ENCODE measurements around the gene SORBS1.

The SORBS1 gene

DNA sequence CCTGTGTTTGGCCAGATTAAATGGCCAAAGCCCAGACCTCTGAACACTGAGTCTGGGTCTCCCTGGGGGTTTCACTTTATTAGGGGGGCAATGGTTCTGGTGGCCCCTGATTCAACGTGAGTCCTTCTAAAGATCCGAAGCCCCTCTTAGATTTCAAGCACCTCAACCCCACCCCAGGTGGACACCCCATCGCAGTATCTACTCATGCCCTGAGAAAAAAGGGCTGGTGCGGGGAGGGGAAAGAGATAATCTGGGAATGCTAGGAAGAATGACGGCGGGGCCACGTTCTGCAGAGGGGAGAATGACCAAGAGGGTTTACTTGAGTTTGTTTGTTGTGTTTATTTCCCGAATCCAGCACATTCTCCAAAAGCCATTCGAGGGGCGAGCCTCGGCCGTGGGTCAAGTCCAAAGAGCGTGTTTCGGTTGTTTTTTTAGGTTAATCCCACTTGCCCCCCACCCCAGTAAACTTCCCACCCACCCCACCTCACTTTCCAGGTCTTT lies 271.2 kb downstream of the SORBS1 start:
- no peak for DNase-seq (ENCODE audit: low spot score)

DNA sequence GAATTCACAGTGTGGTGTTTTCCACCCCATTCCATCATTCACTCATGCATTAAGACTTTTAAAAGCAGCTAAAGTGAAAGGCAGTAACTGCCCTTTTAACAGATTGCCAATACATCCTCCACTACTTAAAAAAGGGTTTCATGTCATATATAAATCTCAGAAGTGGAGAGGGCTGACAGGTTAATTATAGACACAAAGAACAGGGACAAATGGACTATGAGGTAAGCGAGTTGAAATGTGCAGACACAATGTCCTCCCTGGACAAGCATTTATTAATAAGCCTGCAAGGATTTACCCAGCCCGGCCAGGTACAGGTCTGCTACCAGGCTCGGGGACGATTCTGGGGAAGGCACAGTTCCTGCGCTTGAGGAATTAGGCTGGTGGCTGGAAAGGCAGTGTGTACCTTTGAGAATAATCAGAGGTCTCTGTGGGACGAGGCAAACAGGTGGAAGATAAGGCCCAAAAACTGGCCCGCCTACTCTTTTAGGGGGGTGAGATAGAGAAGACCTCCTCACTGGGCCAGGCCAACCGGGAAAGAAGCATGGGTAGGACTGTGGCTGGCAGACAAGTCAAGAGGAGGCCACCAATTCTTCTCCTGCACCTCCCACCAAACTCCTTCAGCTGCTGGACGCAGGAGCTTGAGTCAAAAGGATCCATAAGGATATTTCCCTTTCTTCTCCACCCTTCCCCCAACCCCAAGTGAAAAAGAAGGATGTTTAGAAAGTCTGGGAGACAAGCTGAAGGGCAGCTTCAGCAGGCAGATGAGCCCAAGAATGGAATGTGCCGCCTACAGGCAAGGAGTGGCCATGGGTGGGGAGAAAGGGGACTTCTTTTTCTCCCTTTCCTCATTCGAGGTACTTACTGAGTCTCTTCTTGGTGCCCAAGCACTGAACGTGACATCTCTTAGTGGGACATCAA lies 271.9 kb downstream of the SORBS1 start:
- no peak for DNase-seq (ENCODE audit: low spot score)

DNA sequence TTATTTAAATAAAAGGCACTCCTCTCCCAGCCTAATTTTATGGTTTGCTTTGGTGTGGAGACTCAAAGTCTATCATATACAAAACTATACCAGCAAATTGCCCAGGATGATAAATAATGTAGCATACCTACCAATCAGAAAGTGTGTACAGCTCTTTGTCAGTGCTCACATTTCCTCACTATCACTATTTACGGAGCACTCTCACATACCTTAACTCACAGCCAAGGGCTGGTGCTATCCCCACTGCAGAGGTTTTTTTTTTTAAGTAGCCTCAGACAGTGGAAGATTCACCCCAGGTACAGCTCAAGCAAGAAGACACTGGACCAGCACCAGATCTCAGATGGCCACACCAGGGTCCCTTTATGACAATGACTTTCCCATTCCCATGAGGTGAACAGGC lies 272.9 kb downstream of the SORBS1 start:
- no peak for DNase-seq (ENCODE audit: low spot score)

- DNase-seq (ENCODE audit: low spot score), result no peak
Measured at GRCh38 chr10:95287281-95287680, 273.9 kb downstream of the SORBS1 start.

GRCh38 chr10:95286707-95287106 lies 274.5 kb downstream of the SORBS1 start:
- DNase-seq (ENCODE audit: low spot score), result no peak

DNA sequence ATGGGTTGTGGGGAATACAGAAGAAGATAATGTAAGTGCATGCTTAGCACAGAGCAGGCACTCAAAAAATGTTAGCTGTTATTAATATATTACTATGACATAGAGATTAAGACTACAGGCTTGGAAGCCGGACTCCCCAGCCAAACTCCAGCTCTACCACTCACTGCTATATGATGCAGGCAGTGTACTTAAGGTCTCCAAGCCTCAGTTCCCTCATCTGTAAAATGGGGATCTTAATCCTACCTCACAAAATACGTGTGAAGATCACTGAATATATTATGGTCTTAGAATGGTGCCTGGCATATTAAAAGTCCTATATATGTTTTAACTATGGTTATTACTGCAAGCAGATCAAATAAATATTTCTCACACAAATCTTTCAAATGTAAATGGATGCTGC lies 275.6 kb downstream of the SORBS1 start:
- no peak for DNase-seq (ENCODE audit: low spot score)

- DNase-seq (ENCODE audit: low spot score), result no peak
Measured at GRCh38 chr10:95284807-95285206, 276.4 kb downstream of the SORBS1 start.

DNA sequence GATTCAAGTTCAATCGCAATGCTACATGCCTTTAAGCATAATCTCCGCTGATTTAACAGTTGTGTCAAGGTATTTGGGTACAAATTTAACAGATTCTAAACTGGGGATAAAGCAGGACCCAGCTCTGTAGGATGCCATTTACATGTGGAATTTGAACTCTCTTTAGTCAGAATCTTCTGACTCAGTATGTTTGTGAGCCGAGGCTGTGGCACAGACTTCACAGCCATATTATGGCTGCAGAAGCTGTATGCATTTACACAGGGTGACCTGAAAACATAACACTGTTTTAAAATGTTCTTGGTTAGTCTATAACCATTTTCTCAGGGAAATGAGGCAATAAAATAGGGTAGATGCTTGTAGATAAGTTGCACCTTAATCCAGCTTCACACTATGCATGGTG lies 279.1 kb downstream of the SORBS1 start:
- no peak for DNase-seq (ENCODE audit: low spot score)

- no peak for DNase-seq (ENCODE audit: low spot score)
Measured at GRCh38 chr10:95281206-95281605, 280.0 kb downstream of the SORBS1 start.

GRCh38 chr10:95280637-95281036 lies 280.5 kb downstream of the SORBS1 start:
- no peak for DNase-seq (ENCODE audit: low spot score)

GRCh38 chr10:95279042-95279820 lies 281.9 kb downstream of the SORBS1 start:
- no peak for DNase-seq (ENCODE audit: low spot score)

DNA sequence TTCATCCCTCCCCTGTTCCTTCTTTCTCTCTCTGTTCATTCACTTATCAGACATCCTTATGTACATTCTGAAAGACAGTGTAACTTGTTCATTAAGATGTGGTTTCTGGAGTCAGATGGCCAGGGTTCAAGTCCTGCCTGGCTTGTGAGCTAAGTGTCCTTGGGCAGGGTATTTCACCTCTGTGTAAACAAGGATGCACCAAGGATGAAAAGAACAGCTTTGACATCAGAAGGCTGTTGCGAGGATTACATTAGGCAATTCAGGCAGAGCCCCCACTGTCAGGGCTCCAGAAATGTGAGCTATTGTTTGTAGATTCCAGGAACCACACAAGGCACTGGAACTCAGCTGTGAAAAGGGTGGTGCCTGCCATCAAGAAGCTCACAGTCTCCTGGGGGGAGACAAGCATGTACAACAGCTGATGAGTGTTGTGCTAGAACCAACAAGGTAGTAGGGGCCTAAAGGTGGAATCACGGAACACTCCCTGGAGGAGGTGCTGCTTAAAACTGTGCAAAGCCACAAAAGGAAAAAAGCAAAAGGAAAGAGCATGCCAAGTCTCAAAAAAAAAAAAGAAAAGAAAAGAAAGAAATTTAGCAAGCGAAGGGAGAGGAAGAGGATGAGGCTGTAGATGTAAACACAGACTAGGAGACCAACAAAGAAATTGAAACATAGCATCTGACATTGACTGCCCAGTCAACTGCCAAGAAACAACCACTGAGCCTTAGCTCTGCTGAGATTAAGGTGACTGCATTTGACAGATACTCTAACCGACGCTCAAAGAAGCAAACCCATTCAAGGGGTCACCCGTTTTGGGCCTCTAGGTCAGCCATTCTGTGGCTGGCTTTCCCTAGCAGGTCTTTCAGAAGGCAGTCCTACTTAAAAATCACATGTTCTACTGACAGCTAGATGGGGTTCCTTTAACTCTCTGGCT lies 282.8 kb downstream of the SORBS1 start:
- no peak for DNase-seq (ENCODE audit: low spot score)

- DNase-seq (ENCODE audit: low spot score), result no peak
Measured at GRCh38 chr10:95277614-95278013, 283.6 kb downstream of the SORBS1 start.

GRCh38 chr10:95277201-95277570 lies 284.0 kb downstream of the SORBS1 start:
- DNase-seq (ENCODE audit: low spot score), result no peak

DNA sequence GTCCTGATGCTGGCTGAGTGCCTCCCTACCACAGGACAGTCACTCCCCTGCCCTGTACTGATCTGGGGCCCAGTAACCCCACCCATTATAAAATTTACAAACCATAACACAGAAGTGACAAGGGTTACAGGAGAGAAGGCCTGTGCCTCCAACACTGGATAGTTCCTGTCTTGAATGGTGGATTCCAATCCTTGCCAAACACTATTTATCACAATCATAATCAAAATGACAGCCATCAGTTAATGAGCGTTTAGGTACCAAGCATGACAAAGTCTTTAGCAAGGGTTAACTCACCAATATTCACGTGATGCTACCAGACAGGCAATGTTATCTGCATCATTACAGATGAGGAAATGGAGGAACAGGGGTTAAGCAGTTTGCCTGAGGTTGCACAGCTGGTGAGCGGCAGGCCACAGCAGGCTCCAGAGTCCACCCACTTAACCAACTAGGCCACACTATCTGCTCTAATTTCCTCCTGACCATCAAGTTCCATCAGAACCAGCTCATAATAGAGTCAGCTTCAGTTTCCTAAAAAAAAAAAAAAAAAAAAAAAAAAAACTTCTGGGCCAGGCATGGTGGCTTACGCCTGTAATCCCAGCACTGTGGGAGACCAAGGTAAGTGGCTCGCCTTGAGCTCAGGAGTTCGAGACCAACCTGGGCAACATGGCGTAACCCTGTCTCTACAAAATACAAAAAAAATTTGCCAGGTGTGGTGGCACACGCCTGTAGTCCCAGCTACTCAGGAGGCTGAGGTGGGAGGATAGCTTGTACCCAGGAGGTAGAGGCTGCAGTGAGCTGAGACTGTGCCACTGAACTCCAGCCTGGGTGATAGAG lies 284.6 kb downstream of the SORBS1 start:
- no peak for DNase-seq (ENCODE audit: low spot score)

DNA sequence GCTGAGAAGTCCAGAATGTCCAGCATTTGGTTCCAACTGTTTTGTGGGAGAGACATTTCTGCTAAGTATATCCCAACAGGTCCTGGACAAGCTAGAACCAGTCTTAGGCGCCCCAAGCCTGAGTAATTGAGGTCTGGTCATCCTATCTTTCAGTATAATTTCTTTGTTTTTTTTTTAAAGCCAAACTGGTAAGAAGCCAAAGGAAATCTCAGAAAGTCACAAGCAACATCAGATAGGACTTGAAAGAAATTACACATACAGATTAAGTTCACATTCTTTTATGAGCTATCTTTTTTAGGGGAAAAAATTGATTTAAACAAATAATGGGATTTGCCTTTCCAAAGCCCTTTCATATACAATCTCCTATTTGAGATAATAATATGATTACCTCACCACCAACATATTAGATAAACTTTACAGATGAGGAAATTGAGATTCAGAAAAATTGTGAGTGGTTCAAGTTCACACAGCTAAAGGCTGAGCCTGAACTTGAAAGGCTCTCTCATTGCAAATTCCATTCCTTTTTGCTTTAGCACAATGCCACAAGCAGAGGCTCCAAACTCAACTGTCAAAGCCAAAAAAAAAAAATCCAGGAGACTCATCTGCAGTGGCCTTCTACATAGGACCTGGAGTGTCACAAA lies 285.3 kb downstream of the SORBS1 start:
- no peak for DNase-seq (ENCODE audit: low spot score)

GRCh38 chr10:95273393-95274312 lies 287.5 kb downstream of the SORBS1 start:
- DNase-seq (ENCODE audit: low spot score), result no peak

DNA sequence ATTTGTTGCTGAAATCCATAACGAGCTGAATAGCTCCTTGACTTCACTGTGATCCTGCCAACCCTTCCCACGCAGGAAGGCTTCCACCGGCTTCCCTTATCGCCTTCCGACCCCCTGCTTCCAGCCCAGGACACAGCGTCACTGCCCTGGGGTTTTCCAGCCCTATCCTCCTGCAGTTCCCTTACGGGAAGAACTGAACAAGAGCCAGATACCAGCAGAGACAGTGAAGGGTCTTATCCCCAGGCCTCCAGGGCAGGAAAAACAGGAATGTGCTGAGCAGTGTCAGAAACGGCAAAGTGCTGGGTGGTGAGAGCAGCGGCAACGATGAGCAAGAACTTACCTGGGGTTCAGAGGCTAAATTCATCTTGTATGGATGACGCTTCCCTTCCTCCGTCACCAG lies 292.7 kb downstream of the SORBS1 start:
- no peak for DNase-seq (ENCODE audit: low spot score)

DNA sequence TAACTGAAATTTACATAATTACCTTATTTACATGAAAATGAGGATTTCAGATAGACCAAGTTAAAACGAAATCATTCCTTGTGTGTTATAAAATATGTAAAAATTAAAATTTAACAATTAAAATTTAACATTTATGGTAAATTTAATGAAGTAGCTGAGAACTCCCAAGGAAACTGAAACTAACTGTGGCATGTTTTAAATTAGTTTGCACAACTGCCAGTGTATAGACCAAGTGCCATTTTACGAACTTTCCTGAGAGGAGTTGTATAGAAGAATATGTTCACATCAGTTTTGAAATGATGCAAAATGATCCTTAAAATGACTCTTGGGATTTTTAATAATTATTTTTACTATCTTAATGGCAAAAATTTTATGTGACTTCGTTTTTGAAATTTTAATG lies 293.9 kb downstream of the SORBS1 start:
- no peak for DNase-seq (ENCODE audit: low spot score)
